NB4 (cell line): ENCODE measurements around the gene OR2T35.

Source experiments
- DNase-seq: peaks from one replicate; pipeline ENCODE4 v3.0.0; 2010; ENCODE audit warnings: low read depth
- H3K4me3 ChIP-seq: one replicate; pipeline ENCODE4 v1.5.1; 2011; ENCODE audit warnings: mild to moderate bottlenecking, low read depth, low read length, moderate library complexity
- MAX ChIP-seq: IDR thresholded peaks from 2 replicates; pipeline ENCODE4 v1.6.1; 2011; ENCODE audit warnings: low read depth, low read length
- MYC ChIP-seq: IDR thresholded peaks from 2 replicates; pipeline ENCODE4 v1.6.1; 2011; ENCODE audit warnings: low read depth, low read length
- POLR2A ChIP-seq: IDR thresholded peaks from 2 replicates; pipeline ENCODE4 v1.6.1; 2011; ENCODE audit warnings: mild to moderate bottlenecking; ENCODE audit not compliant: insufficient read length; ENCODE audit errors: extremely low read depth
- TF ChIP-seq, protein P1 (sequence below): IDR thresholded peaks from one replicate; pipeline ENCODE4 v1.5.1; 2012; ENCODE audit warnings: low read depth, low read length

OR2T35 gene

GRCh38 chr1:248625971-248626370 is 19.1 kb downstream of the OR2T35 start:
- no peak for TF ChIP-seq MYC
- no peak for TF ChIP-seq POLR2A
- TF ChIP-seq, protein P1, sequence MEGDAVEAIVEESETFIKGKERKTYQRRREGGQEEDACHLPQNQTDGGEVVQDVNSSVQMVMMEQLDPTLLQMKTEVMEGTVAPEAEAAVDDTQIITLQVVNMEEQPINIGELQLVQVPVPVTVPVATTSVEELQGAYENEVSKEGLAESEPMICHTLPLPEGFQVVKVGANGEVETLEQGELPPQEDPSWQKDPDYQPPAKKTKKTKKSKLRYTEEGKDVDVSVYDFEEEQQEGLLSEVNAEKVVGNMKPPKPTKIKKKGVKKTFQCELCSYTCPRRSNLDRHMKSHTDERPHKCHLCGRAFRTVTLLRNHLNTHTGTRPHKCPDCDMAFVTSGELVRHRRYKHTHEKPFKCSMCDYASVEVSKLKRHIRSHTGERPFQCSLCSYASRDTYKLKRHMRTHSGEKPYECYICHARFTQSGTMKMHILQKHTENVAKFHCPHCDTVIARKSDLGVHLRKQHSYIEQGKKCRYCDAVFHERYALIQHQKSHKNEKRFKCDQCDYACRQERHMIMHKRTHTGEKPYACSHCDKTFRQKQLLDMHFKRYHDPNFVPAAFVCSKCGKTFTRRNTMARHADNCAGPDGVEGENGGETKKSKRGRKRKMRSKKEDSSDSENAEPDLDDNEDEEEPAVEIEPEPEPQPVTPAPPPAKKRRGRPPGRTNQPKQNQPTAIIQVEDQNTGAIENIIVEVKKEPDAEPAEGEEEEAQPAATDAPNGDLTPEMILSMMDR: no peak
- TF ChIP-seq MAX: no peak
- H3K4me3 ChIP-seq: no peak overlapping the region
- no peak for DNase-seq

- no peak for DNase-seq
- TF ChIP-seq MAX (no peak), MYC (no peak), POLR2A (no peak)
- TF ChIP-seq, protein P1: no peak
- H3K4me3 ChIP-seq: no peak overlapping the region
Measured at GRCh38 chr1:248625166-248625565, 19.9 kb downstream of the OR2T35 start.

GRCh38 chr1:248622570-248623001 is 22.5 kb downstream of the OR2T35 start:
- DNase-seq: peak; percentile 75
- TF ChIP-seq MAX (peak; percentile 73), MYC (0 out of 2 replicates have a peak, but pooled peaks have one; percentile 52), POLR2A (no peak)
- TF ChIP-seq, protein P1: peak; percentile 45
- no peak overlapping the region for H3K4me3 ChIP-seq

DNA sequence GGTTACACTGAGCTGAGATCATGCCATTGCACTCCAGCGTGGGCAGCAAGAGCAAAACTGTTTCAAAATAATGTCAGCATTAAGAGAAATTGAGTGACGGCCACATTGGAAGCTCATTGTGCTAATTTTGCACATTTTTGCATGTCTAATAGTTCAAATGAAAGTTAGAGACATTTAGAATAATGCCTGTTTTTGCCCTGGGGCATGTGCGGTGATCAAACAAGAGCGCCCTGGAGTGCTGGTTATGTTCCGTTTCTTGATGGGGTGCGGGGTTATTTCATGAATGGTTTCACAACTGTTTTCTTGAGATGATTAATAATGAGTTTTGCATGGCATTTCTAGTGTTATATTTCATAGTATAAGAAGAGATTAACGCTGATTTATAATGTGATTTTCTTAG is 23.3 kb downstream of the OR2T35 start:
- DNase-seq: no peak
- TF ChIP-seq MAX (no peak), POLR2A (no peak), MYC (no peak)
- TF ChIP-seq, protein P1: no peak

DNA sequence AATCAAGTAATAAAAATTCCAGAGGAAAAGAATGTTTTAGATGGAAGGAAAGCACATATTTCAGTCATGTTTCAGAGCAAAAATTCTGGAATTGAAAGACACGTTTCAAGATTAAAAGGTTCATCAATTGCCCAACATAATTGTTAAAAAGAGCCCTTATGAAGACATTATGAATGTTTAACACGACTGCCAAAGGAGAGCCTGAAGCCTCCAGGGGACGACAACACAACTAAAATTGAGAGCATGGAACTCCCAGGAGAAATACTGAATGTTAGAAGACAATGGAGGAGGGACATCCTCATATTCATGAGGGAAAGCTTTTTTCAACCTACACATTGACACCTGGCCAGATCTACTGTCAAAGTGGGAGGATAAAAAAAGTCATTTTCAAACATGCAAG is 26.2 kb downstream of the OR2T35 start:
- no peak overlapping the region for H3K4me3 ChIP-seq
- TF ChIP-seq MAX: no peak
- TF ChIP-seq, protein P1: peak; percentile 82
- TF ChIP-seq POLR2A: no peak
- DNase-seq: peak; percentile 79

More for the DNA sequence above, 23.3 kb downstream of the OR2T35 start:
- H3K4me3 ChIP-seq: no peak overlapping the region
